MM.1S (cell line): ENCODE data around the gene F11R.

Source experiments
- CTCF ChIP-seq: fragments of 300-600 bp; sonication (generic); IDR thresholded peaks from 2 replicates; pipeline ENCODE4 v1.5.1; 2016; ENCODE audit warnings: antibody characterized with exemption, low read length, mixed read lengths
- EZH2 ChIP-seq: fragments of 300-600 bp; sonication (generic); optimal IDR thresholded peaks from 2 replicates; pipeline ENCODE3; 2017; ENCODE audit warnings: low read depth, mild to moderate bottlenecking, antibody characterized with exemption, low read length, mixed read lengths

- TF ChIP-seq EZH2 (no peak), CTCF (no peak)
Observed at GRCh38 chr1:161059293-161059692, 38.3 kb upstream of the F11R start.
